ENCODE data around the gene LRP1B. TPM values are rescaled to one million over a fixed set of nuclear protein-coding genes. Genes with fewer than 3 reads are reported as not detected.

LRP1B gene
- total RNA-seq, 4 donors from 2014 or later: 3.3 to 11.1 (median 4.6) TPM

DNA sequence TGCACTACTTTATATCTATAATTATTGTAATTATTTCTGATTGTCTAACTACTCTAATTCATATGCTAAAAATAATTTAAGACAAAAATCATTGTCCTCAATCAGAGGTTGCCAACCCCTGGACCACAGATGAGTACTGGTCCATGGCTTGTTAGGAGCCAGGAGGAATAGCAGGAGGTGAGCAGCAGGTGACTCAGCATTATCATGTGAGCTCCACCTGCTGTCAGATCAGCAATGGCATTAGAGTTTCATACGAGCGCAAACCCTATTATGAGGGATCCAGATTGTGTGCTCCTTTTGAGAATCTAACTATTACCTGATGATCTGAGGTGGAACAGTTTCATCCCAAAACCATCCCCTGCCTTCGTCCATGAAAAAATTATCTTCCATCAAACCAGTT lies 1434.4 kb downstream of the LRP1B start:
- in situ Hi-C loops (cut with MboI; ENCODE audit: low sequenced_read_pairs in 4 of 4) (no loop called here), intact Hi-C loops (cut with DNase I; ENCODE audit: low total_unique reads) (no loop called here)
- TF ChIP-seq, protein P1, sequence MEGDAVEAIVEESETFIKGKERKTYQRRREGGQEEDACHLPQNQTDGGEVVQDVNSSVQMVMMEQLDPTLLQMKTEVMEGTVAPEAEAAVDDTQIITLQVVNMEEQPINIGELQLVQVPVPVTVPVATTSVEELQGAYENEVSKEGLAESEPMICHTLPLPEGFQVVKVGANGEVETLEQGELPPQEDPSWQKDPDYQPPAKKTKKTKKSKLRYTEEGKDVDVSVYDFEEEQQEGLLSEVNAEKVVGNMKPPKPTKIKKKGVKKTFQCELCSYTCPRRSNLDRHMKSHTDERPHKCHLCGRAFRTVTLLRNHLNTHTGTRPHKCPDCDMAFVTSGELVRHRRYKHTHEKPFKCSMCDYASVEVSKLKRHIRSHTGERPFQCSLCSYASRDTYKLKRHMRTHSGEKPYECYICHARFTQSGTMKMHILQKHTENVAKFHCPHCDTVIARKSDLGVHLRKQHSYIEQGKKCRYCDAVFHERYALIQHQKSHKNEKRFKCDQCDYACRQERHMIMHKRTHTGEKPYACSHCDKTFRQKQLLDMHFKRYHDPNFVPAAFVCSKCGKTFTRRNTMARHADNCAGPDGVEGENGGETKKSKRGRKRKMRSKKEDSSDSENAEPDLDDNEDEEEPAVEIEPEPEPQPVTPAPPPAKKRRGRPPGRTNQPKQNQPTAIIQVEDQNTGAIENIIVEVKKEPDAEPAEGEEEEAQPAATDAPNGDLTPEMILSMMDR (IDR thresholded peaks at IDR 0.05 in 4 of 5, conservative IDR thresholded peaks at IDR 0.05 in 1 of 5): no peak
- no peak for TF ChIP-seq POLR2A (IDR thresholded peaks at IDR 0.05)
- Histone ChIP-seq H3K27me3 (no peaks in the 10 kb centered on the region), H3K4me1 (no peaks in the 10 kb centered on the region), H3K9me3 (no peaks in the 10 kb centered on the region), H3K4me3 (no peak overlapping the region), H3K36me3 (no peaks in the 10 kb centered on the region), H3K27ac (no peak overlapping the region)
- ATAC-seq: no peak
- DNase-seq: no peak

DNA sequence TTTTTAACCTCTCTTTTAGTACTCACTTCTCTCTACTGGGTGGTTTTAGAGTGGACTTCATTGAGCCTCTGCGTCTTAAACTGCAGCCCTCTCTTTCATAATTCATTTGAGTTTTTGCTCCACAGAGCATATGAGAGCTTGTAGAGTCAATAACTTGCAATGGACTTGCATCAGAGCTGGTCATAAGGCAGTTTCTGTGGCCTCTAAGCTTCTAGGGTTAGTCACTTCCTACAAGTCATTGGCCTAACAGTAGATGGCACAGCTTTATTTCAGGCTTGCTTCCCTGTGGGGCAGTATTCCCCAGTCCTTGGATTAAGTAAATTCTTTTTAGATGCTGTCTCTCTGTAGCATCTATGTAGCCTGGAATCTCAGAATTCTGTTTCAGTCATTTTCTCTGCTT lies 1435.7 kb downstream of the LRP1B start:
- H3K9me3 ChIP-seq: no peaks in the 10 kb centered on the region
- DNase-seq (no peak), ATAC-seq (no peak)
- H3K36me3 ChIP-seq: no peaks in the 10 kb centered on the region
- no peaks in the 10 kb centered on the region for H3K27me3 ChIP-seq
- no peak overlapping the region for H3K27ac ChIP-seq
- intact Hi-C loops (cut with DNase I; ENCODE audit: low total_unique reads) (no loop called here), in situ Hi-C loops (cut with MboI; ENCODE audit: low sequenced_read_pairs in 4 of 4) (no loop called here)
- TF ChIP-seq, protein P1 (IDR thresholded peaks at IDR 0.05 in 4 of 5, conservative IDR thresholded peaks at IDR 0.05 in 1 of 5): no peak
- TF ChIP-seq POLR2A (IDR thresholded peaks at IDR 0.05): no peak
- H3K4me1 ChIP-seq: no peaks in the 10 kb centered on the region
- no peak overlapping the region for H3K4me3 ChIP-seq

DNA sequence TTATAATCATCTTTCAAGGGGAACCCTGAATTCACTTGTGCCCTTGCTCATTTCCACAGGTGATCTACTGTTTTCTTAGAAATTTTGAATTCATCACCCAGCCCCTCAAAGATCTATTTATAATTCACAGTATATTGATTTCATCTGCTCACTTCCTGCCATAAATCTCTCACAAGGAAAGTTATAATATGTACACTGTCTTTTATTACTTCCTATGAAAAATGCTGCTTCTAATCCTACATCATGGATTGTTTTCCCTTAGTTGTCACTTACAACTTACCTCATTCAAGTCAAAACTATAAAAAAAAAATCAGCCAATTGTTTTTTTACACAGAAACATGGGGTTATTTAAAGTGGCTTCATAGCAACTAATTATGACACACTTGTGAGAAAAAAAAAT lies 1443.0 kb downstream of the LRP1B start:
- Histone ChIP-seq H3K36me3 (no peaks in the 10 kb centered on the region), H3K4me1 (no peaks in the 10 kb centered on the region), H3K4me3 (no peak overlapping the region), H3K27me3 (no peaks in the 10 kb centered on the region), H3K9me3 (no peaks in the 10 kb centered on the region), H3K27ac (no peak overlapping the region)
- in situ Hi-C loops (cut with MboI; ENCODE audit: low sequenced_read_pairs in 4 of 4) (no loop called here), intact Hi-C loops (cut with DNase I; ENCODE audit: low total_unique reads) (no loop called here)
- no peak for TF ChIP-seq POLR2A (IDR thresholded peaks at IDR 0.05)
- ATAC-seq (no peak), DNase-seq (no peak)

DNA sequence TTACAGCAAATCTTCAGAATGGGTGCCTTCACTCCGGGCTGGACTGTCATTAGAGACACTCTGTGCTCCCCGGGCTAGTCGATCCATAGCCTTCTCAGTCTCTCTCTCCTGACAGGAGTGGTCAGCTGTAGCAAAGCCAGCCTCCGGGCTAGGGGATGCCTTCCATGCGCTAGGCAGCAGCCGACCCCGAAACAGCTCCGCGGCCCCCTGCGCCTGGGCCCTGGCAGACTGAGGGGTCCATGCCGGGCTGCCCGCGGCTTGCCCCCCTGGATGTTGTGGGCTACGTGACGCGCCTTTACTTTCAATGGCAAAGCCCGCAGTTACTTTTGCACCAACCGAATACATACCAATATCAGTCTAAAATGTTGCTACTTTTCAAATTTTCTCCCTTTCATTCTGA lies 1447.2 kb downstream of the LRP1B start:
- Histone ChIP-seq H3K4me1 (no peaks in the 10 kb centered on the region), H3K9me3 (no peaks in the 10 kb centered on the region), H3K36me3 (no peaks in the 10 kb centered on the region), H3K4me3 (no peak overlapping the region), H3K27me3 (no peaks in the 10 kb centered on the region), H3K27ac (no peak overlapping the region)
- no peak for DNase-seq
- TF ChIP-seq, protein P1 (IDR thresholded peaks at IDR 0.05 in 4 of 5, conservative IDR thresholded peaks at IDR 0.05 in 1 of 5): no peak
- TF ChIP-seq POLR2A (IDR thresholded peaks at IDR 0.05): no peak
- no peak for ATAC-seq
- in situ Hi-C loops (cut with MboI; ENCODE audit: low sequenced_read_pairs in 4 of 4): no loop called here
- intact Hi-C loops (cut with DNase I; ENCODE audit: low total_unique reads): no loop called here

DNA sequence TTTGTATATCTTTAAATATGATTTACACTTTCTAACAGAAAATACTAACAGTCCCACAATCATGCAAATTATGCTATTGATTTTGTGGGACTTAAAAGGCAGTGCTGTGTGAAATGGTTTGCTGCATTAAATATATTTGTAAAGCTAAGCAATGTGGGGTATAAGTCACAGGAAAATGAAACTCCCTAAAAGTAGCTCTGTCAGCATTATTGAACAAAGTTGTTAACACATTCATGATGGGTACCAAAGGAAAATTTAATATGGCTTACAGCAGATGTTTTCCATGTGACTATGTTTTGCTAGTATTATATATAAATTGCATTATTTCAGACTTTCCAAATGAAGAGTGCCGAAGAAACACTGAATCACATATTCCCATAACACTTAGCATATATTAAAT lies 1450.0 kb downstream of the LRP1B start:
- Histone ChIP-seq H3K27me3 (no peaks in the 10 kb centered on the region), H3K9me3 (no peaks in the 10 kb centered on the region), H3K36me3 (no peaks in the 10 kb centered on the region), H3K4me3 (no peak overlapping the region), H3K27ac (no peak overlapping the region), H3K4me1 (no peaks in the 10 kb centered on the region)
- no peak for TF ChIP-seq POLR2A (IDR thresholded peaks at IDR 0.05)
- TF ChIP-seq, protein P1 (IDR thresholded peaks at IDR 0.05 in 4 of 5, conservative IDR thresholded peaks at IDR 0.05 in 1 of 5): no peak
- intact Hi-C loops (cut with DNase I; ENCODE audit: low total_unique reads) (no loop called here), in situ Hi-C loops (cut with MboI; ENCODE audit: low sequenced_read_pairs in 4 of 4) (no loop called here)
- ATAC-seq (no peak), DNase-seq (no peak)
